Measurements from ENCODE around the gene AVL9.
"Not testable (repeated sequence)": the region's sequence is repeated elsewhere in the genome, so short reads cannot be mapped to it uniquely, and the experiment has no call there.

AVL9 gene

GRCh38 chr7:32637611-32638010 lies 142.3 kb downstream of the AVL9 start:
- not testable (repeated sequence) for H3K27ac ChIP-seq

Data from 22Rv1 (cell line).